PC-3 (cell line): ENCODE measurements around the gene VPS25. TPM values are rescaled to one million over a fixed set of nuclear protein-coding genes. Genes with fewer than 3 reads are reported as not detected.

Experiments used
- microRNA-seq: library from miRNA; unstranded; fragments of <30 nt; microRNA quantifications from one replicate; pipeline ENCODE4 v1.1.0, GENCODE V29; 2020; ENCODE audit not compliant: unreplicated experiment
- total RNA-seq: library from RNA; depleted of rRNA; stranded (reverse); fragments of >200 nt; gene quantifications from 2 replicates; pipeline ENCODE4 v1.2.3, GENCODE V29; 2014; rRNA removed

VPS25 gene
- total RNA-seq, 1 experiment from 2014 or later: 62.0 TPM

Small RNAs within 50 kb of the gene (microRNA-seq; reads per million reads assigned to microRNA genes)
- gene MIR6781: not detected

Other genes with a start within 250 kb of the VPS25 start
- 4.9 and 9.8 TPM in 2 replicates for gene NAGLU, start 237.2 kb upstream of the VPS25 start, total RNA-seq
- 0.86 and 1.5 TPM in 2 replicates for gene HSD17B1, start 220.5 kb upstream of the VPS25 start, total RNA-seq
- 33.3 and 54.3 TPM in 2 replicates for gene COASY, start 211.3 kb upstream of the VPS25 start, total RNA-seq
- gene MLX, start 206.3 kb upstream of the VPS25 start, total RNA-seq: 25.8 and 26.2 TPM in 2 replicates
- 20.3 and 24.1 TPM in 2 replicates for gene PSMC3IP, start 195.7 kb upstream of the VPS25 start, total RNA-seq
- 19.3 and 21.9 TPM in 2 replicates for gene RETREG3, start 164.1 kb upstream of the VPS25 start, total RNA-seq
- gene TUBG1, start 163.8 kb upstream of the VPS25 start, total RNA-seq: 97.2 and 114 TPM in 2 replicates
- 6.0 and 7.1 TPM in 2 replicates for gene TUBG2, start 114.2 kb upstream of the VPS25 start, total RNA-seq
- gene PLEKHH3, start 96.5 kb upstream of the VPS25 start, total RNA-seq: 20.1 and 27.8 TPM in 2 replicates
- 0.58 TPM in 1 of 2 replicates, not detected in the other for gene CCR10, start 91.6 kb upstream of the VPS25 start, total RNA-seq
- 4.6 and 6.6 TPM in 2 replicates for gene CNTNAP1, start 90.9 kb upstream of the VPS25 start, total RNA-seq
- 5.8 and 13.7 TPM in 2 replicates for gene EZH1, start 28.4 kb upstream of the VPS25 start, total RNA-seq
- gene RAMP2, start 12.2 kb upstream of the VPS25 start, total RNA-seq: not detected in 2 replicates
- 13.0 and 17.4 TPM in 2 replicates for gene WNK4, start 7.2 kb downstream of the VPS25 start, total RNA-seq
- 44.6 and 49.6 TPM in 2 replicates for gene COA3, start 25.3 kb downstream of the VPS25 start, total RNA-seq
- gene CNTD1, start 25.4 kb downstream of the VPS25 start, total RNA-seq: not detected in 2 replicates
- 84.0 and 93.7 TPM in 2 replicates for gene BECN1, start 50.8 kb downstream of the VPS25 start, total RNA-seq
- gene PSME3, start 59.9 kb downstream of the VPS25 start, total RNA-seq: 107 and 123 TPM in 2 replicates
- gene AOC2, start 71.1 kb downstream of the VPS25 start, total RNA-seq: 0.63 and 1.4 TPM in 2 replicates
- gene AOC3, start 77.8 kb downstream of the VPS25 start, total RNA-seq: 0.26 and 0.35 TPM in 2 replicates
- gene G6PC1, start 127.3 kb downstream of the VPS25 start, total RNA-seq: not detected in 2 replicates
- gene AARSD1, start 191.0 kb downstream of the VPS25 start, total RNA-seq: 32.5 and 34.7 TPM in 2 replicates
- gene PTGES3L, start 206.6 kb downstream of the VPS25 start, total RNA-seq: 0.52 and 0.55 TPM in 2 replicates
- gene RUNDC1, start 207.1 kb downstream of the VPS25 start, total RNA-seq: 9.5 and 15.6 TPM in 2 replicates
- gene RPL27, start 225.0 kb downstream of the VPS25 start, total RNA-seq: 667 and 784 TPM in 2 replicates
- 8.7 and 12.3 TPM in 2 replicates for gene IFI35, start 233.3 kb downstream of the VPS25 start, total RNA-seq
- gene VAT1, start 248.9 kb downstream of the VPS25 start, total RNA-seq: 62.4 and 68.1 TPM in 2 replicates